GM21423 (cell line): ENCODE data around the gene IFI27.
"Not testable (repeated sequence)": the region's sequence is repeated elsewhere in the genome, so short reads cannot be mapped to it uniquely, and the experiment has no call there.

ENCODE experiments used
- ATAC-seq: cut with Tn5 transposase; IDR thresholded peaks from one replicate; pipeline ENCODE4 v1.9.1; 2021; ENCODE audit warnings: mild to moderate bottlenecking, moderate library complexity; ENCODE audit not compliant: unreplicated experiment

IFI27 gene

GRCh38 chr14:94110552-94111181 is at the start of gene IFI27:
IFI27 (plus strand) TSS chr14:94110736.
- no peak for ATAC-seq

- no peak for ATAC-seq
These were observed 48.1 kb upstream of the IFI27 start for GRCh38 chr14:94062344-94062940.

GRCh38 chr14:94066089-94066676 is 44.4 kb upstream of the IFI27 start:
- ATAC-seq, result no peak

- ATAC-seq, result not testable (repeated sequence)
These were observed 38.5 kb upstream of the IFI27 start for GRCh38 chr14:94072076-94072475.

- ATAC-seq, result no peak
These were observed 36.0 kb upstream of the IFI27 start for GRCh38 chr14:94074534-94074933.

GRCh38 chr14:94075008-94075407 is 35.5 kb upstream of the IFI27 start:
- no peak for ATAC-seq

- ATAC-seq, result no peak
These were observed 33.3 kb upstream of the IFI27 start for GRCh38 chr14:94077111-94077821.

- no peak for ATAC-seq
These were observed 32.7 kb upstream of the IFI27 start for GRCh38 chr14:94077823-94078222.

GRCh38 chr14:94079891-94080620 is 30.5 kb upstream of the IFI27 start:
- ATAC-seq, result no peak

- peak; percentile 98 for ATAC-seq
These were observed 29.7 kb upstream of the IFI27 start, which contains the start of the genes DDX24 and IFI27L1 for GRCh38 chr14:94080621-94081385. DDX24 (minus strand) TSS chr14:94081202; CDS start chr14:94079742, 1,460 bp downstream. IFI27L1 (plus strand) TSS chr14:94081310; CDS start chr14:94096938, 15,628 bp downstream.

- peak; percentile 32 for ATAC-seq
These were observed 29.1 kb upstream of the IFI27 start for GRCh38 chr14:94081386-94081820.

- ATAC-seq, result no peak
These were observed 22.6 kb upstream of the IFI27 start for GRCh38 chr14:94087891-94088290.

GRCh38 chr14:94088516-94088915 is 22.0 kb upstream of the IFI27 start:
- ATAC-seq, result no peak

GRCh38 chr14:94089479-94089878 is 21.1 kb upstream of the IFI27 start:
- ATAC-seq, result no peak

GRCh38 chr14:94093418-94093817 is 17.1 kb upstream of the IFI27 start:
- ATAC-seq, result no peak

- no peak for ATAC-seq
These were observed 13.4 kb upstream of the IFI27 start for GRCh38 chr14:94097091-94097490.

- ATAC-seq, result no peak
These were observed 12.1 kb upstream of the IFI27 start for GRCh38 chr14:94098326-94098992.

- no peak for ATAC-seq
These were observed 11.5 kb upstream of the IFI27 start for GRCh38 chr14:94099006-94099405.

- no peak for ATAC-seq
These were observed 9.7 kb upstream of the IFI27 start for GRCh38 chr14:94100847-94101246.

GRCh38 chr14:94101748-94102147 is 8.8 kb upstream of the IFI27 start:
- ATAC-seq, result no peak
